Common myeloid progenitor, CD34-positive (primary cell): ENCODE data around the gene DOK1.

ENCODE experiments used
- CTCF ChIA-PET: fragments of 350-600 bp; sonication (Branson Sonifier 250); formaldehyde crosslinking; loops from one replicate; lab custom pipeline; 2021; ENCODE audit warnings: antibody characterized with exemption; lab: Charles Lee
- POLR2A ChIA-PET: fragments of 350-600 bp; sonication (Branson Sonifier 250); formaldehyde crosslinking; loops from one replicate; lab custom pipeline; 2021; ENCODE audit warnings: antibody characterized with exemption; lab: Charles Lee
- DNase-seq, 3 donors: peaks; one replicate each; pipeline versions ENCODE4 v3.0.0 to v3.0.0-alpha.2; 2013
- H3K27ac ChIP-seq, 2 experiments: 1 replicate in 1 of 2; 2 replicates in 1 of 2; pipeline ENCODE4 v1.7.0; 2013; ENCODE audit warnings: inconsistent platforms in 2 of 2, low read length in 2 of 2, mild to moderate bottlenecking in 2 of 2, low read depth in 1 of 2, moderate library complexity in 1 of 2; ENCODE audit not compliant: severe bottlenecking in 2 of 2, insufficient read depth in 1 of 2, poor library complexity in 1 of 2
- H3K27me3 ChIP-seq, 5 experiments: replicated peaks in 2 of 5; 1 replicate in 3 of 5; 2 replicates in 2 of 5; pipeline versions ENCODE4 v1.6.1 to v1.7.0; 2013; ENCODE audit warnings: low read length in 4 of 5, mild to moderate bottlenecking in 2 of 5, moderate library complexity in 2 of 5, inconsistent platforms in 1 of 5; ENCODE audit not compliant: insufficient read depth in 5 of 5, control insufficient read depth in 4 of 5
- H3K36me3 ChIP-seq, 4 experiments: 1 replicate in 2 of 4; 2 replicates in 2 of 4; pipeline versions ENCODE4 v1.6.1 to v1.7.0; 2013; ENCODE audit warnings: low read length in 3 of 4, control low read depth in 1 of 4, mild to moderate bottlenecking in 1 of 4; ENCODE audit not compliant: control insufficient read depth in 4 of 4, insufficient read depth in 4 of 4
- H3K4me1 ChIP-seq, 4 experiments: 1 replicate in 3 of 4; 2 replicates in 1 of 4; pipeline versions ENCODE4 v1.6.1 to v1.7.1; 2013; ENCODE audit warnings: low read length in 3 of 4, mild to moderate bottlenecking in 3 of 4, control low read depth in 1 of 4, inconsistent platforms in 1 of 4, moderate library complexity in 1 of 4; ENCODE audit not compliant: control insufficient read depth in 4 of 4, insufficient read depth in 4 of 4; ENCODE audit errors: control extremely low read depth in 1 of 4
- H3K4me3 ChIP-seq, 7 experiments: 1 replicate in 4 of 7; 2 replicates in 3 of 7; pipeline versions ENCODE4 v1.5.1 to v1.7.0; 2013; ENCODE audit warnings: mild to moderate bottlenecking in 7 of 7, low read length in 6 of 7, moderate library complexity in 6 of 7, inconsistent platforms in 2 of 7, low read depth in 2 of 7, control low read depth in 1 of 7; ENCODE audit not compliant: insufficient read depth in 4 of 7, control insufficient read depth in 1 of 7; ENCODE audit errors: extremely low read depth in 1 of 7
- H3K9me3 ChIP-seq, 5 experiments: 1 replicate in 4 of 5; 2 replicates in 1 of 5; pipeline versions ENCODE4 v1.6.1 to v1.7.1; 2013; ENCODE audit warnings: low read length in 4 of 5, mild to moderate bottlenecking in 2 of 5, inconsistent platforms in 1 of 5, low read depth in 1 of 5, moderate library complexity in 1 of 5; ENCODE audit not compliant: control insufficient read depth in 4 of 5, insufficient read depth in 2 of 5; ENCODE audit errors: control extremely low read depth in 1 of 5
- WGBS: methylation state at CpG from one replicate; pipeline ENCODE4 v1.1.5; 2013; ENCODE audit not compliant: insufficient coverage; 5-methylcytosine and 5-hydroxymethylcytosine counted together

The DOK1 gene

GRCh38 chr2:74526649-74527230 is 27.8 kb upstream of the DOK1 start:
- ChIA-PET CTCF (interaction anchor here (0.7 to 10.0 kb wide), 8 partner anchors 8 to 55 kb away, joined by 3 to 143 read pairs (median 3); partner anchors contain the start of genes CCDC142, LBX2, PCGF1 and TTC31), POLR2A (interaction anchor here (1.0 kb wide), 1 partner anchor 11 kb away, joined by 3 read pairs; no protein-coding TSS in a partner anchor)
- Histone ChIP-seq H3K4me3 (no peak overlapping the region), H3K4me1 (peaks cover 6 to 30% (median 25%) of the 10 kb centered on the region in 4 experiments), H3K9me3 (no peaks in the 10 kb centered on the region), H3K36me3 (peaks cover 6 to 43% (median 19%) of the 10 kb centered on the region in 4 experiments), H3K27ac (no peak overlapping the region), H3K27me3 (peaks cover 0 to 4% (median 0%) of the 10 kb centered on the region in 5 experiments)
- 99% methylated on average over 10 of the region's 11 CpGs for WGBS
- DNase-seq: no peak

DNA sequence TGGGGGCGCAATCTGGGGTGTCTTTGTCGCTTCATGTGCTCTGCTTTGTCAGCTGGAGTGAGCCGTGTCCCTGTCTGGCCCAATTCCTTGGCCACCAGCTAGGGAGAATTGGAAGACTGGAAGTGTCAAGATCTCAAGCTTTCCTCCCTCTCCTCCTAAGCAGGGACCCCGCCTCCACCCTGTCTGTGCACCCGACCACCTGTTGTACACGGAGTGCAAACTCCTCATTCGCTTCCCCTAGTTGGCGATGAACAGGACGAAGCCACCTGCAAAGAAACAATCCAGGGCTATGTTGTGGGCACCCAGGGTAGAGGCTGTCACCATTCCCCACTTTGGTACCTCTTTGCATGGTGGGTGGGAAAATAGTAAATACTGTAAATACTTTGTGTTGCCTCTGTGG is 26.8 kb upstream of the DOK1 start:
- Histone ChIP-seq H3K27me3 (no peaks in the 10 kb centered on the region), H3K4me1 (peaks cover 6 to 33% (median 25%) of the 10 kb centered on the region in 4 experiments), H3K36me3 (peaks cover 6 to 50% (median 23%) of the 10 kb centered on the region in 4 experiments), H3K4me3 (peak overlapping the region in 1 of 7 experiments; percentile 96), H3K9me3 (no peaks in the 10 kb centered on the region), H3K27ac (no peak overlapping the region)
- ChIA-PET CTCF (interaction anchor here (0.9 to 10.0 kb wide), 5 partner anchors 13 to 49 kb away, joined by 3 to 143 read pairs (median 4); partner anchors contain the start of genes LBX2, PCGF1 and TTC31), POLR2A (interaction anchor here (1.6 kb wide), 1 partner anchor 19 kb away, joined by 9 read pairs; no protein-coding TSS in a partner anchor)
- WGBS: 100% methylated on average over 6 of the region's 9 CpGs
- DNase-seq: no peak

DNA sequence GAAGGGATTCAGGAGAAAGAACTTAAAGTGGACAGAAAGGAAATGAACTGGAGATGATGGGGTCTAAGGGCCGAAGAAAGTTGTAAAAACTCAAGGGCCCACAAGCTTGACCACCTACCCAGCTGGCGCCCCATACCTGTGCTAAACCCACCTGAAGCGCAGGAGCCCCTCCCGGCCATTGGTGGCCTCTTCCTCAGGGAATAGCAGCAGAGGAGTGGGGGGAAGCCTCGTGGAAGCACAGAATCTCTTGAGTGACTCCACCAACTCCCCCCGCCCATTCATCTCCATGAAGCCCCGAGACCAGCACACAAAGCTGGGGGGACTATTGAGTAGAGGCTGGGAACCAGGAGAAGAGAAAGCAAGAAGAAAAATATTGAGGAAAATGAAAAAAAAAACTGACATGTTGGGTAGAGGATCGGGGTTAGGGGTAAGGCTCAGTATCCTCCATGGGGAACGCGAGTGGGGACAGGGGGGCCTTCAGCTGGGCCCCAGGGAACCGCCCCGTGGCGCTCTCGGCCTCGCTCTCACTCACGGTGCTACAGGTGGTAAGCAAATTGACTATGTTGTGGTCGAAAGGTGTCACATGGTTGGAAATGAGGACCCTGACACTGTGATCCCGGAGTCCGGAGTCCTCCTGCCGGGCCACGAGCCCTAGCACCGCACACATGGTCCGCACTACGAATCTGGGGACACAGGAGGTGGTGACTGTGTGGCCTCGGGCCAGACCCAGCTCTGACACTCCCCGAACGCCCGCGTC is 25.7 kb upstream of the DOK1 start:
- no peaks in the 10 kb centered on the region for H3K27me3 ChIP-seq
- peaks cover 13 to 60% (median 33%) of the 10 kb centered on the region in 4 experiments for H3K36me3 ChIP-seq
- ChIA-PET CTCF (interaction anchor here (1.0 to 13.7 kb wide), 7 partner anchors 9 to 58 kb away, joined by 3 to 210 read pairs (median 53); partner anchors contain the start of genes LBX2, PCGF1 and TTC31), POLR2A (interaction anchor here (0.6 to 2.7 kb wide), 6 partner anchors 10 to 74 kb away, joined by 3 to 15 read pairs (median 4); partner anchors contain the start of genes CCDC142, INO80B, TLX2 and TTC31)
- peak overlapping the region; percentile 77 to 96 (median 86) for H3K4me3 ChIP-seq
- no peak for DNase-seq
- WGBS: 15% methylated on average over 25 of the region's 29 CpGs
- peak overlapping the region; percentile 80 to 86 for H3K27ac ChIP-seq
- peaks cover 6 to 34% (median 25%) of the 10 kb centered on the region in 4 experiments for H3K4me1 ChIP-seq
- no peaks in the 10 kb centered on the region for H3K9me3 ChIP-seq

DNA sequence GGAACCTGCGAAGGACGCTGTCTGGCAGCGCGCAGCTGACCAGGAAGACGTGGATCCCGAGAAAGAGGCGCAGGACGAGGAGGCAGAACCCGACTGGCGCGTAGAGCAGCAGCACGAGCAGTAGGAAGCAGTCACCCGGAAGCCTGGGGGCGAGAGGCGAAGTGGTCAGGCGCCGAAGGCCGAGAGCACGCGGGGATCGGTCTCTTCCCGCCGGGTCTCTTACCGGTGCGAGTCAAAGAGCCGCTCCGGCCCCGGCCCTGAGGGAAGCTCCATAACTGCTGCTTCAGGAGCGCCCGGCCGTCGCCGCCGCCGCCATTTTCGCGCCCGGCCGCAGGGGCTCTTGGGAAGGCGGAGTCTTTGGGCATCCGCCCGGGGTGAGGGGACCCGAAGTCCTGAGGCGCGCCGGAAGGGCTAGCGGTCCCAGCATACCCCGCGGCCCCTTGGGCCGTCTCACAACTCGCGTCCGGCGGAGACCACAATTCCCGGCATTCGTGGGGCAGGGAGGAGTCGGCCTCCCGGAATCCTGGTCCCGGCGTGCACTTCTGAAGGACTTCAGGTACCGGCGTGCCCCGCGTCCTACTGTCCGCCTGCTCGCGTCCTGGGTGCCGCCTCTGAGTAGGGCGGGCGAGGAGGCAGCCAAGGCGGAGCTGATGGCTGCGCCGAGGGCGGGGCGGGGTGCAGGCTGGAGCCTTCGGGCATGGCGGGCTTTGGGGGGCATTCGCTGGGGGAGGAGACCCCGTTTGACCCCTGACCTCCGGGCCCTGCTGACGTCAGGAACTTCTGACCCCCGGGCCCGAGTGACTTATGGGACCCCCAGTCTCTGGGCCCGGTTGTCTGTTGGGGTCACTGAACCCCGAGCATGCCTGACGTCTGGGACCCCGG is 24.9 kb upstream of the DOK1 start, which contains the start of the genes AUP1 and HTRA2:
Gene AUP1, minus strand, starts transcription at position 350 of the 882 bp plus-strand sequence. Its CDS starts 77 bp downstream, at position 273.
Gene HTRA2, plus strand, starts transcription at position 577 of the 882 bp plus-strand sequence. Its CDS starts 74 bp downstream, at position 651.
- Histone ChIP-seq H3K4me1 (peaks cover 6 to 43% (median 25%) of the 10 kb centered on the region in 4 experiments), H3K9me3 (no peaks in the 10 kb centered on the region), H3K27ac (peak within 1 kb of the TSS; percentile 80 to 86), H3K27me3 (no peaks in the 10 kb centered on the region), H3K36me3 (peaks cover 13 to 68% (median 38%) of the 10 kb centered on the region in 4 experiments), H3K4me3 (peak within 1 kb of the TSS; percentile 77 to 96 (median 86))
- WGBS: under 1% methylated on average over 83 of the region's 87 CpGs
- peak; percentile 76 to 87 (median 79) for DNase-seq
- ChIA-PET CTCF (interaction anchor here (1.0 to 13.7 kb wide), 8 partner anchors 8 to 72 kb away, joined by 3 to 210 read pairs (median 36); partner anchors contain the start of genes LBX2, PCGF1, TTC31 and WBP1), POLR2A (interaction anchor here (1.0 to 2.7 kb wide), 6 partner anchors 9 to 71 kb away, joined by 3 to 15 read pairs (median 4); partner anchors contain the start of genes CCDC142, TLX2, TTC31 and WBP1)

- Histone ChIP-seq H3K36me3 (peaks cover 13 to 68% (median 38%) of the 10 kb centered on the region in 4 experiments), H3K4me1 (peaks cover 6 to 43% (median 25%) of the 10 kb centered on the region in 4 experiments), H3K4me3 (peak overlapping the region; percentile 77 to 96 (median 86)), H3K9me3 (no peaks in the 10 kb centered on the region), H3K27ac (peak overlapping the region; percentile 13 to 72), H3K27me3 (no peaks in the 10 kb centered on the region)
- DNase-seq: peak; percentile 70 to 87 (median 75)
- ChIA-PET CTCF (interaction anchor here (1.2 to 13.7 kb wide), 15 partner anchors 9 to 151 kb away, joined by 3 to 210 read pairs (median 18); partner anchors contain the start of genes CCDC142, LBX2, MOGS and PCGF1), POLR2A (interaction anchor here (1.3 to 2.7 kb wide), 3 partner anchors 16 to 72 kb away, joined by 3 to 15 read pairs (median 3); partner anchors contain the start of genes CCDC142, TLX2, TTC31 and WBP1)
- WGBS: 3% methylated on average over 35 of the region's 54 CpGs
Measured at GRCh38 chr2:74530239-74531187, 24.0 kb upstream of the DOK1 start.
